ENCODE results near the gene ZNF616. TPM values are rescaled to one million over a fixed set of nuclear protein-coding genes. Genes with fewer than 3 reads are reported as not detected.

ZNF616 gene
- total RNA-seq, 1 experiment from 2014 or later: 9.7 TPM

DNA sequence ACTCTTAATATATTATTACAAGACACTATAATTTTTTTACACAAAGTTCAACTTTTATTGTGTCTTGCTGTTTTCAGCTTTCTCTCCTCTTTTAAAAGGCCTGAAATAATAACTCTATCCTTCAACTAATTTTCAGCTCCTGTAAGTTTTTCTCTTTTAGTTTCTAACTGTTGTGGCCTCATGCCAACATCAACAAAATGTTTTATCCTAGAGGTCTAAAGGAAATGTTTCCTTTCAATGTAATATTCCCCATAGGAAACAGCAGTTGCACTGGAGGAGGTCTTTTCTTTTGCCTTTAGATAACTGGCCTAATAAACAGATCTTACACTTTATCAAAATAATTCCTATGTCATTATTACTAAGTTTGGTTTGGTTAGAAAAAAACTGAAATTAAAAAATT is 8.5 kb upstream of the ZNF616 start:
- no peak for TF ChIP-seq EZH2phosphoT487 (IDR thresholded peaks at IDR 0.05; ENCODE audit: borderline replicate concordance)
- TF ChIP-seq SP1 (IDR thresholded peaks at IDR 0.05; ENCODE audit: low read depth): no peak
- TF ChIP-seq, protein P1, sequence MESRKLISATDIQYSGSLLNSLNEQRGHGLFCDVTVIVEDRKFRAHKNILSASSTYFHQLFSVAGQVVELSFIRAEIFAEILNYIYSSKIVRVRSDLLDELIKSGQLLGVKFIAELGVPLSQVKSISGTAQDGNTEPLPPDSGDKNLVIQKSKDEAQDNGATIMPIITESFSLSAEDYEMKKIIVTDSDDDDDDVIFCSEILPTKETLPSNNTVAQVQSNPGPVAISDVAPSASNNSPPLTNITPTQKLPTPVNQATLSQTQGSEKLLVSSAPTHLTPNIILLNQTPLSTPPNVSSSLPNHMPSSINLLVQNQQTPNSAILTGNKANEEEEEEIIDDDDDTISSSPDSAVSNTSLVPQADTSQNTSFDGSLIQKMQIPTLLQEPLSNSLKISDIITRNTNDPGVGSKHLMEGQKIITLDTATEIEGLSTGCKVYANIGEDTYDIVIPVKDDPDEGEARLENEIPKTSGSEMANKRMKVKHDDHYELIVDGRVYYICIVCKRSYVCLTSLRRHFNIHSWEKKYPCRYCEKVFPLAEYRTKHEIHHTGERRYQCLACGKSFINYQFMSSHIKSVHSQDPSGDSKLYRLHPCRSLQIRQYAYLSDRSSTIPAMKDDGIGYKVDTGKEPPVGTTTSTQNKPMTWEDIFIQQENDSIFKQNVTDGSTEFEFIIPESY (IDR thresholded peaks at IDR 0.05; ENCODE audit: extremely low read depth, insufficient replicate concordance, low read length): no peak
- no peak for TF ChIP-seq ELF1 (IDR thresholded peaks at IDR 0.05; ENCODE audit: borderline replicate concordance, low read depth)
- TF ChIP-seq POLR2A (IDR thresholded peaks at IDR 0.05; ENCODE audit: borderline replicate concordance, extremely low read depth, insufficient read depth, insufficient read length): no peak
- no peak for TF ChIP-seq TCF7L2 (IDR thresholded peaks at IDR 0.05; ENCODE audit: borderline replicate concordance, extremely low read depth, insufficient read depth, insufficient read length)
- TF ChIP-seq EGR1 (IDR thresholded peaks at IDR 0.05; ENCODE audit: low read depth): no peak
- TF ChIP-seq SIN3A (IDR thresholded peaks at IDR 0.05; ENCODE audit: low read depth): no peak
- TF ChIP-seq POLR2AphosphoS5 (IDR thresholded peaks at IDR 0.05; ENCODE audit: low read depth, low read length): no peak
- TF ChIP-seq CEBPB (IDR thresholded peaks at IDR 0.05; ENCODE audit: low read depth): no peak
- TF ChIP-seq, protein P2, sequence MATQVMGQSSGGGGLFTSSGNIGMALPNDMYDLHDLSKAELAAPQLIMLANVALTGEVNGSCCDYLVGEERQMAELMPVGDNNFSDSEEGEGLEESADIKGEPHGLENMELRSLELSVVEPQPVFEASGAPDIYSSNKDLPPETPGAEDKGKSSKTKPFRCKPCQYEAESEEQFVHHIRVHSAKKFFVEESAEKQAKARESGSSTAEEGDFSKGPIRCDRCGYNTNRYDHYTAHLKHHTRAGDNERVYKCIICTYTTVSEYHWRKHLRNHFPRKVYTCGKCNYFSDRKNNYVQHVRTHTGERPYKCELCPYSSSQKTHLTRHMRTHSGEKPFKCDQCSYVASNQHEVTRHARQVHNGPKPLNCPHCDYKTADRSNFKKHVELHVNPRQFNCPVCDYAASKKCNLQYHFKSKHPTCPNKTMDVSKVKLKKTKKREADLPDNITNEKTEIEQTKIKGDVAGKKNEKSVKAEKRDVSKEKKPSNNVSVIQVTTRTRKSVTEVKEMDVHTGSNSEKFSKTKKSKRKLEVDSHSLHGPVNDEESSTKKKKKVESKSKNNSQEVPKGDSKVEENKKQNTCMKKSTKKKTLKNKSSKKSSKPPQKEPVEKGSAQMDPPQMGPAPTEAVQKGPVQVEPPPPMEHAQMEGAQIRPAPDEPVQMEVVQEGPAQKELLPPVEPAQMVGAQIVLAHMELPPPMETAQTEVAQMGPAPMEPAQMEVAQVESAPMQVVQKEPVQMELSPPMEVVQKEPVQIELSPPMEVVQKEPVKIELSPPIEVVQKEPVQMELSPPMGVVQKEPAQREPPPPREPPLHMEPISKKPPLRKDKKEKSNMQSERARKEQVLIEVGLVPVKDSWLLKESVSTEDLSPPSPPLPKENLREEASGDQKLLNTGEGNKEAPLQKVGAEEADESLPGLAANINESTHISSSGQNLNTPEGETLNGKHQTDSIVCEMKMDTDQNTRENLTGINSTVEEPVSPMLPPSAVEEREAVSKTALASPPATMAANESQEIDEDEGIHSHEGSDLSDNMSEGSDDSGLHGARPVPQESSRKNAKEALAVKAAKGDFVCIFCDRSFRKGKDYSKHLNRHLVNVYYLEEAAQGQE (IDR thresholded peaks at IDR 0.05; ENCODE audit: low read depth): no peak
- TF ChIP-seq, protein P3, sequence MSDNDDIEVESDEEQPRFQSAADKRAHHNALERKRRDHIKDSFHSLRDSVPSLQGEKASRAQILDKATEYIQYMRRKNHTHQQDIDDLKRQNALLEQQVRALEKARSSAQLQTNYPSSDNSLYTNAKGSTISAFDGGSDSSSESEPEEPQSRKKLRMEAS (IDR thresholded peaks at IDR 0.05): no peak
- no peak for TF ChIP-seq SRF (IDR thresholded peaks at IDR 0.05; ENCODE audit: low read depth)
- no peak for TF ChIP-seq ZFX (IDR thresholded peaks at IDR 0.05)
- no peak for TF ChIP-seq CBX3 (IDR thresholded peaks at IDR 0.05; ENCODE audit: low read depth)
- TF ChIP-seq, protein P4, sequence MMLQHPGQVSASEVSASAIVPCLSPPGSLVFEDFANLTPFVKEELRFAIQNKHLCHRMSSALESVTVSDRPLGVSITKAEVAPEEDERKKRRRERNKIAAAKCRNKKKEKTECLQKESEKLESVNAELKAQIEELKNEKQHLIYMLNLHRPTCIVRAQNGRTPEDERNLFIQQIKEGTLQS (IDR thresholded peaks at IDR 0.05): no peak
- no peak for DNase-seq (ENCODE audit: low read depth, low spot score)
- Histone ChIP-seq H3K9ac (ENCODE audit: low read length) (no peak overlapping the region), H3K79me2 (ENCODE audit: insufficient read depth, low read length) (no peaks in the 10 kb centered on the region), H3K4me3 (replicated peaks in 1 of 2; ENCODE audit: low read depth in 1 of 2, low read length in 2 of 2) (no peak overlapping the region), H3K4me1 (ENCODE audit: control insufficient read depth in 1 of 2, insufficient read depth in 2 of 2, low read length in 2 of 2) (no peaks in the 10 kb centered on the region), H3K9me2 (ENCODE audit: insufficient read depth) (no peaks in the 10 kb centered on the region), H2AFZ (ENCODE audit: low read depth, low read length, poor library complexity, severe bottlenecking) (no peak overlapping the region), H3K4me2 (ENCODE audit: low read length) (no peak overlapping the region), H4K20me1 (ENCODE audit: insufficient read depth) (no peaks in the 10 kb centered on the region), H3K36me3 (ENCODE audit: control insufficient read depth in 1 of 2, insufficient read depth in 2 of 2, low read length in 2 of 2) (no peaks in the 10 kb centered on the region), H3K27ac (ENCODE audit: low read depth, low read length) (no peak overlapping the region), H3K27me3 (ENCODE audit: insufficient read depth, low read length) (no peaks in the 10 kb centered on the region), H3K9me3 (ENCODE audit: control insufficient read depth in 1 of 2, insufficient read depth in 1 of 2, low read depth in 1 of 2, low read length in 2 of 2) (peaks cover under 1 to 14% of the 10 kb centered on the region in 2 experiments; a peak in 1 of 4 replicates)
- no peak for ATAC-seq
- intact Hi-C loops (cut with micrococcal nuclease): no loop called here
- BruUV-seq (replicated peaks): no TSS peak
- RAD21 ChIA-PET (ENCODE audit: low non-redundant PET in 1 of 2, low total read pairs in 2 of 2, uncharacterized antibody in 2 of 2, unreplicated experiment in 2 of 2): no interaction called here
- POLR2A ChIA-PET: no interaction called here
- CTCF ChIA-PET: no interaction called here

All from HCT116 (cell line).